DMS114 treated with DMSO at 0.1 percent for 48 hours (cell line): ENCODE data around the gene MS4A6A.
"Not testable (repeated sequence)": the region's sequence is repeated elsewhere in the genome, so short reads cannot be mapped to it uniquely, and the experiment has no call there.

Experiments
- DNase-seq: peaks from one replicate; lab custom pipeline; 2025; ENCODE audit not compliant: unreplicated experiment; lab: John Stamatoyannopoulos, UW

The MS4A6A gene, protein sequence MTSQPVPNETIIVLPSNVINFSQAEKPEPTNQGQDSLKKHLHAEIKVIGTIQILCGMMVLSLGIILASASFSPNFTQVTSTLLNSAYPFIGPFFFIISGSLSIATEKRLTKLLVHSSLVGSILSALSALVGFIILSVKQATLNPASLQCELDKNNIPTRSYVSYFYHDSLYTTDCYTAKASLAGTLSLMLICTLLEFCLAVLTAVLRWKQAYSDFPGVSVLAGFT

DNA sequence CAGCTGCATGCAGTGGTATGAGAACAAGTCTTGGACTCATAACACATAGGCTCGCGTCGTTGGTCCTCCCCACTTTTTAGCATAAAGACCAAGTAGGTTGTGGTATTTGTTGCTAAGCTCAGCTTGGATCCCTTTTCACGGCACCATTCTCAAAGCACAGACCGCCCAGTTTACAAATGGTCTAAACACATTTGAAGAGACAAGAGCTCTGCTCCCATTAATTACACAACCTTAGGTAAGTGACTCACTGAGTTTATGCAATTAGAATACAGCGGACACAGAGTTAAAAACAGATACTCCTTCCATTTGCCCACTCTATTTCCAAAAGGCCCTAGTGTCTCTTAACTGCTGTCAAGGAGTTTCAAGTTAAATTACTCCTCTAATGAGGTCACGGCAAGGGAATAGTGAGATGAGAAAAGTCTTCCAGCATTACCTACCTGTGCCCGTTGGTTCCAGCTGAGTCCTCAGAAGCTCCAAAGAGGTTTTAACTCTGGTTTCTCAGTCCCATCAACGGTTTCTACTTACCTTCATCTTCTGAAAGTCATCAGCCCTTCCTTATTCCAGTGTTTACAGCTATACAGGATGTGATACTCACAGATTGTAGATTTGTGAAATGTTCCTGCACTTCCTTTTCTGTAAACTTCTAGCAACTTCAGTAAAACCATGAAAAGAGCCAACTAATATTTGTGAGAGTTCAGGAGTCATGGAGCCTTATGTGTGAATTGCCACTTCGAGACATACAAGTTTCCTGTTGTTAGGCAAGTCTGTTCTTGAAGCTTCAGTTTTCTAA, at the start of gene MS4A6A:
MS4A6A (minus strand) TSS at position 543 of the 790 bp plus-strand sequence. CDS start 1,356 bp downstream, outside the sequence.
- DNase-seq, result no peak

- no peak for DNase-seq
These were observed 47.8 kb upstream of the MS4A6A start for GRCh38 chr11:60230681-60231080.

DNA sequence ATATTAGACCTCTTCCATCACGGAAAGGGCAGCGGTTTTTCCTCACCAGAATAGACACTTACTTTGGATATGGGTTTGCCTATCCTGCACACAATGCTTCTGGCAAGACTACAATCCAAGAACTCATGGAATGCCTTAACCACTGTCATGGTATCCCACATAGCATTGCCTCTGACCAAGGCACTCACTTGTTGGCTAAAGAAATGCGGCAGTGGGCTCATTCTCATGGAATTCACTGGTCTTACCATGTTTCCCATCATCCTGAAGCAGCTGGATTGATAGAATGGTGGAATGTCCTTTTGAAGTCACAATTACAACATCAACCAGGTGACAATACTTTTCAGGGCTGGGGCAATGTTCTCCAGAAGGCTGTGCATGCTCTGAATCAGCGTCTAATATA, 39.3 kb upstream of the MS4A6A start:
- DNase-seq, result no peak

DNA sequence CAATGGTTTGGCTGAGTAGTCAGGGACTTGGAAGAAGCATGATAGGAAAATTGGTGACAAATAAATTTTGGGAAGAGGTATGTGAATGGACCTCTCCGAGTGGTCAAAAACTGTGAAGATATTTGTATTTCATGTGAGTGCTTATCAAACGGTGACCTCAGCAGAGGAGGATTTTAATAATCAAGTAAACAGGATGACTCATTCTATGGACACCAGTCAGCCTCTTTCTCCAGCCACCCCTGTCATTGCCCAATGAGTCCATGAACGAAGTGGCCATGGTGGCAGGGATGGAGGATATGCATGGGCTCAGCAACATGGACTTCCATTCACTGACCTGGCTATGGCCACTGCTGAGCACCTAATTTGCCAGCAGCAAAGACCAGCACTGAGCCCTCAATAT, 38.8 kb upstream of the MS4A6A start:
- no peak for DNase-seq

- DNase-seq, result no peak
These were observed 38.3 kb upstream of the MS4A6A start for GRCh38 chr11:60221181-60221580.

DNA sequence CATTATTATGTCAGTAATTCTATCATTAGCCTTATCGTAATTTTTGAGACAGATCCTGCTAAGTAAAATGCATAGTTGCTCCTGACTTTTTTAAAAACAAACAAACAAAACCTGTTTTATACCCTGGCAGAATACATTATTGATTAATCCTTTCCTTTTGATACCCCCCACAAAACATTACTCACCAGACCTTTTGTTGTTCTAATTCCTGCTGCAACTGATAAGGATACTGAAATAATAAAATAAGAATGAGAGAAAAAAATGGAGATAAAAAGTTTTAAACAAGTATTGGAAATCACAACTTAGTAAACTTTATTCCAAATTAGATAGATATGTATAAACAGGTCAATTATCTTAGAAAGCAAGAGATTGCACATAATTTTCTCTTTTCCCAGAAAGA, 31.5 kb upstream of the MS4A6A start:
- DNase-seq, result no peak

DNA sequence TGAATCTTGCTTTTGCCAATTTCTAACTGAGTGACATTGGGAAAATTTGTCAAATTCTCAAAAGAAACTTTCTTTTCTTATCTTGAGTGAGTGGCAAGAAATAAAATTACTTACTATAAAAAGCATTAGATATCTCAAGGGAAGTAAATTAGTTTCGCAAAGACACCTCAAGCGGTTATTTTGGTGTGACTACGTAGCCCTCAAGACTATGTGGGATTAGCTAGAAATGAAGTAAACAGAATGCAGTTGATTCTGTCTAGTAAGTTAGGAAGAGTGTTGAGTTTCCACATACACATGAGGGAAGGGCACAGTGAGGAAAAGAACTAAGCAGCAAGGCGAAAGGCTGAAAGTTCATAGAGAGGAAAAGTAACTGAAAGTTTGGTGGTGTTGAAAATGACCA, 28.3 kb upstream of the MS4A6A start:
- no peak for DNase-seq

DNA sequence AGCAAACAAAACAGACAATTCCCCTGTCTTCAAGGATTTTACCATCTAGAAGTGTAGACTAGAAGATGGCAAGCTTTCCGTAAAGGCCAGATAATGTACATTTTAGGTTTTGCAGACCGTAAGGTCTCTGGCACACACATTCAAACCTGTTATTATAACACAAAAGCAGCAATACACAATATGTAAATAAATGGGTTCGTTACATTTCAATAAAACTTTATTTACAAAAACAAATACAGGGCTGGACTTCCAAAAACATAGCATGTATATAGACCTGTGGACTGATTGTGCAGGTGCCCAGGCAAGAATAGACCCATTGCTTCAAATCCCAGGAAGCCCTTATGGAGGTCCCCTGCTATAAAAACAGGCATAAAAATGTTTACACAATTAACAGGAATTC, 27.1 kb upstream of the MS4A6A start:
- no peak for DNase-seq

GRCh38 chr11:60208951-60209350, 26.1 kb upstream of the MS4A6A start:
- no peak for DNase-seq

- DNase-seq, result no peak
These were observed 25.4 kb upstream of the MS4A6A start for GRCh38 chr11:60208146-60208895.

GRCh38 chr11:60206616-60207015, 23.7 kb upstream of the MS4A6A start:
- no peak for DNase-seq

GRCh38 chr11:60204922-60205321, 22.0 kb upstream of the MS4A6A start:
- DNase-seq, result no peak

DNA sequence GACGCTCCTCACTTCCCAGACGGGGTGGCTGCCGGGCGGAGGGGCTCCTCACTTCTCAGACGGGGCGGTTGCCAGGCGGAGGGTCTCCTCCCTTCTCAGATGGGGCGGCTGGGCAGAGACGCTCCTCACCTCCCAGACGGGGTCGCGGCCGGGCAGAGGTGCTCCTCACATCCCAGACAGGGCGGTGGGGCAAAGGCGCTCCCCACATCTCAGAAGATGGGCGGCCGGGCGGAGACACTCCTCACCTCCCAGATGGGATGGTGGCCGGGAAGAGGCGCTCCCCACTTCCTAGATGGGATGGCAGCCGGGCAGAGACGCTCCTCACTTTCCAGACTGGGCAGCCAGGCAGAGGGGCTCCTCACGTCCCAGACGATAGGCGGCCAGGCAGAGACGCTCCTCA, 18.5 kb upstream of the MS4A6A start:
- DNase-seq, result not testable (repeated sequence)

DNA sequence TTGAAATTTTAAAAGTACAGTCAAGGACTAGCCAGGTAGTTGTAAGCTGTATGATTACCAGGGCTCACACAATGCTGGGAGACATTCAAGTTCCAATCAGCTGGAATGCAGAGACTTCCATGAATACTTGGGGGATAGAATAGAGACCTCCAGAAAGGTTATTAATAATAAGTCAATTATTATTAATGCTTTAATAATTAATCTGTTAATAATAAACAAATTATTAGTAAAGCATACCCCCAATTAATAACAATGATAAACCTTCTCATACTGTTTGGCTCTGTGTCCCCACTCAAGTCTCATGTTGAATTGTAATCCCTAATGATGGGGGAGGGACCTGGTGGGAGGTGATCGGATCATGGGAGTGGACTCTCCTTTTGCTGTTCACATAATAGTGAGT, 14.6 kb upstream of the MS4A6A start:
- DNase-seq, result no peak

DNA sequence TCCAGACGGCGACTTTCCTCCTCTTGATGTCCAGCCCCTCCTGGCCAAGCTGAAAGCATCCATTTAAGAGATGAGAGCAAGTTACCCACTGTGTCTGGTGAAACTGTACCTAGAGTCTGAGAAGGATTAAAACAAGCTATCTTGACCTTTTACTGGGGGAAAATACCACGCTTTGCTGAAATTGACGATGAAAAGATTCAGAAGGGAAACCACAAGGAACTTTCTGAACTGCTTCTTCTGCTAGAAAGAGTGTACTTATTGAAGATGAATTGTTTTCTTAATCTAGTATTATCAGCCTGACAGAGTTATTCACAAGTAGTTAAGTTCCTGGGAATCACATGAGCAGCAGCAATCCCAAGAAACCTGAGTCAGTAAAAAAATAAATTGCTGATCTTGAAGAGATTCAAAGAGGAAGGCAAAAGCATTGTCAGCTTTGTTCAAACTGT, 13.1 kb upstream of the MS4A6A start:
- no peak for DNase-seq

- no peak for DNase-seq
These were observed 11.6 kb upstream of the MS4A6A start for GRCh38 chr11:60194511-60194910.

- DNase-seq, result no peak
These were observed 11.0 kb upstream of the MS4A6A start for GRCh38 chr11:60193687-60194433.

DNA sequence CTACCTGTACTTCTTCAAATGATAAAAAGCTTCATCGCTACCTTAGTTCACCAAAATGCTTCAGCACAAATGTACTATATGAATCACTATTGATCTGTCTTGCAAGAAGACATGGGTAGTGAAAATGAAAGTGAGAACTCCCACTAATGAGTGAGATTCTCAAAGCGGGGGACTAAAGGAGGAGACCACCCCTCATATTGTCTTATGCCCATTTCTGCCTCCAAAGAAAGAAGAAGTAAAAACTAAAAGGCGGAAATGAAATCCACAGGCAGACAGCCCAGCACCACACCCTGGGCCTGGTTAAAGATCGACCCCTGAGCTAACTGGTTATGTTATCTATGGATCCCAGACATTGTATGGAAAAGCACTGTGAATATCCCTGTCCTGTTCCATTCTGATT, 9.7 kb upstream of the MS4A6A start:
- not testable (repeated sequence) for DNase-seq

DNA sequence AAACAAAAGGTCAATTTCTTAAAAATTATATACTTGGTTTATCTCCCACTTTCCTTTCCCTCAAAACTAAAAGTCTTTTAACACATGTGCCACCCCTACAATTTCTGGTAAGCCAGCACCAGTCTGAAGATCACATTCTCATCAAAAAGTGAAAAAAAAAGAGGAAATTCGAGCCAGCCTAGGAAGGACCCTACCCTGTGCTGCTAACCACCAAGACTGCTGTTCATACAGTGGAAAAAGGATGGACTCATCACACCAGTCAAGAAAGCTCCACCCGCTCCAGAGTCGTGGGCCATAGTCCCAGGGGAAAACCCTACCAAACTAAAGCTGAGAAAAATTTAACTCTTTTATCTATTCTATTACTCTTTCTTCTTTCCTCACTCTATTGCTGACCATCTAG, 5.6 kb upstream of the MS4A6A start:
- DNase-seq, result not testable (repeated sequence)

DNA sequence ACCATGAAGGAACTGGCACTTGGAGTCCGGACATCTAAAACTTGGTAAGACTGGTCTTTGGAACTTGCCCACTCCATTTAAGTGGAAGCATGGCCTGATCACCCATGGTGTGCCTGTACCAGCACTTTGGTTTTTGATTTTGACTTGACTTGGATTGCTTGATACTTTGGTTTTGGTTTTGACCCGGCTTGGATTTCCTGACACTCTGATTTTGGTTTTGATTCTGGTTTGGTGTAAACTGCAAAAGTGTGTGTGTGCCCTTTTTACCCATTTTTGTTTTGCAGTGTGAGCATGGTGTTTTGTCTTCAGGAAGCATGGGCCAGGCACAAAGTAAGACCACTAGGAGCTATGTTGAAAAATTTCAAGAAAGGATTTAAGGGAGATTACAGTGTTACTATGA, 3.2 kb upstream of the MS4A6A start:
- DNase-seq, result not testable (repeated sequence)

DNA sequence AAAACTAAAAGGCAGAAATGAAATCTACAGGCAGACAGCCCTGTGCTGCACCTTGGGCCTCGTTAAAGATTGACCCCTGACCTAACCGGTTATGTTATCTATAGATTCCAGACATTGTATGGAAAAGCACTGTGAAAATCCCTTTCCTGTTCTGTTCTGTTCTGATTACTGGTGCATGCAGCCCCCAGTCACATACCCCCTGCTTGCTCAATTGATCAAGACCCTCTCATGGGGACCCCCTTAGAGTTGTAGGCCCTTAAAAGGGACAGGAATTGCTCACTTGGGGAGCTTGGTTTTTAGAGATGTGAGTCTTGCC, 2.6 kb upstream of the MS4A6A start:
- DNase-seq, result not testable (repeated sequence)
